Activated T-helper 1 cell treated with anti-CD3 and anti-CD28 coated beads, Interleukin-2, amount 50 U/mL, for 16 hours (primary cell): ENCODE measurements around the gene KICS2.
A peak's percentile ranks its signal among the peaks of the same experiment; 100 is the strongest.

ENCODE experiments used
- DNase-seq, 2 donors: peaks; one replicate each; pipeline ENCODE4 v3.0.0-alpha.2; 2020; ENCODE audit warnings: low read depth in 1 of 2, low spot score in 1 of 2

KICS2 gene

GRCh38 chr12:64222009-64222765, at the start of gene KICS2:
Gene KICS2, minus strand, starts transcription at chr12:64222296. Its CDS starts 59 bp downstream, at chr12:64222237.
- peak; percentile 77 to 84 for DNase-seq

GRCh38 chr12:64270411-64270810, 48.3 kb upstream of the KICS2 start:
- DNase-seq, result no peak

GRCh38 chr12:64269161-64269560, 47.1 kb upstream of the KICS2 start:
- DNase-seq, result no peak

GRCh38 chr12:64268409-64268808, 46.3 kb upstream of the KICS2 start:
- no peak for DNase-seq

GRCh38 chr12:64265839-64266238, 43.7 kb upstream of the KICS2 start:
- no peak for DNase-seq

GRCh38 chr12:64261813-64262212, 39.7 kb upstream of the KICS2 start:
- DNase-seq, result no peak

GRCh38 chr12:64258576-64258975, 36.5 kb upstream of the KICS2 start:
- DNase-seq, result no peak

- DNase-seq, result no peak
Observed at GRCh38 chr12:64256166-64256800, 34.2 kb upstream of the KICS2 start.

GRCh38 chr12:64255249-64255648, 33.2 kb upstream of the KICS2 start:
- no peak for DNase-seq

GRCh38 chr12:64253356-64253755, 31.3 kb upstream of the KICS2 start:
- no peak for DNase-seq

- DNase-seq, result no peak
Observed at GRCh38 chr12:64252681-64253080, 30.6 kb upstream of the KICS2 start.

GRCh38 chr12:64243809-64244208, 21.7 kb upstream of the KICS2 start:
- no peak for DNase-seq

- no peak for DNase-seq
Observed at GRCh38 chr12:64240781-64241180, 18.7 kb upstream of the KICS2 start.

GRCh38 chr12:64237382-64237781, 15.3 kb upstream of the KICS2 start:
- no peak for DNase-seq

GRCh38 chr12:64236549-64236948, 14.5 kb upstream of the KICS2 start:
- no peak for DNase-seq

- no peak for DNase-seq
Observed at GRCh38 chr12:64232196-64232595, 10.1 kb upstream of the KICS2 start.

- no peak for DNase-seq
Observed at GRCh38 chr12:64229796-64230195, 7.7 kb upstream of the KICS2 start.

- no peak for DNase-seq
Observed at GRCh38 chr12:64229240-64229639, 7.1 kb upstream of the KICS2 start.

GRCh38 chr12:64225626-64226025, 3.5 kb upstream of the KICS2 start:
- DNase-seq, result no peak

- peak; percentile 35 to 41 for DNase-seq
Observed at GRCh38 chr12:64221651-64222008, 466 bp downstream of the KICS2 start.

- DNase-seq, result no peak
Observed at GRCh38 chr12:64220046-64220445, 2.0 kb downstream of the KICS2 start.

GRCh38 chr12:64219145-64219544, 3.0 kb downstream of the KICS2 start:
- no peak for DNase-seq

GRCh38 chr12:64218597-64218996, 3.5 kb downstream of the KICS2 start:
- DNase-seq, result no peak
